Neural progenitor cell (in vitro differentiated cells): ENCODE measurements around the gene NPW. TPM values are rescaled to one million over a fixed set of nuclear protein-coding genes. Genes with fewer than 3 reads are reported as not detected.

Source experiments
- DNase-seq: peaks from one replicate; pipeline ENCODE4 v3.0.0-alpha.2; 2016; ENCODE audit warnings: low spot score
- H2AFZ ChIP-seq: fragments of 200-600 bp; sonication (generic); replicated peaks from 2 replicates; pipeline ENCODE4 v1.6.1; 2016; ENCODE audit warnings: antibody characterized with exemption
- H3F3A ChIP-seq: fragments of 200-600 bp; sonication (generic); 2 replicates; pipeline ENCODE4 v1.6.1; 2016; ENCODE audit warnings: antibody characterized with exemption, low read depth
- H3K27ac ChIP-seq: fragments of 200-600 bp; sonication (generic); 2 replicates; pipeline ENCODE4 v1.5.1; 2016; ENCODE audit warnings: mild to moderate bottlenecking
- H3K27me3 ChIP-seq: fragments of 200-600 bp; sonication (generic); 2 replicates; pipeline ENCODE4 v1.6.1; 2016; ENCODE audit warnings: mild to moderate bottlenecking, moderate library complexity
- H3K36me3 ChIP-seq: fragments of 200-600 bp; sonication (generic); 2 replicates; pipeline ENCODE4 v1.5.1; 2016
- H3K4me1 ChIP-seq: fragments of 200-600 bp; sonication (generic); 2 replicates; pipeline ENCODE4 v1.6.1; 2016; ENCODE audit warnings: mixed run types
- H3K4me2 ChIP-seq: fragments of 200-600 bp; sonication (generic); 2 replicates; pipeline ENCODE4 v1.6.1; 2016
- H3K4me3 ChIP-seq: fragments of 200-600 bp; sonication (generic); 2 replicates; pipeline ENCODE4 v1.5.1; 2016
- H3K79me2 ChIP-seq: fragments of 200-600 bp; sonication (generic); 2 replicates; pipeline ENCODE4 v1.6.1; 2016; ENCODE audit warnings: low read depth
- H3K9ac ChIP-seq: fragments of 200-600 bp; sonication (generic); 2 replicates; pipeline ENCODE4 v1.6.1; 2016
- H3K9me3 ChIP-seq: fragments of 200-600 bp; sonication (generic); 2 replicates; pipeline ENCODE4 v1.5.1; 2016; ENCODE audit warnings: low read depth
- H4K20me1 ChIP-seq: fragments of 200-600 bp; sonication (generic); 2 replicates; pipeline ENCODE4 v1.6.1; 2016; ENCODE audit warnings: low read depth
- H3K27ac Mint-ChIP-seq: 3 replicates; pipeline ENCODE4 v1.8.0; 2021; ENCODE audit warnings: mixed read lengths
- H3K27me3 Mint-ChIP-seq: 2 replicates; pipeline ENCODE4 v1.8.0; 2022; ENCODE audit warnings: low read depth, mild to moderate bottlenecking, inconsistent platforms, moderate library complexity, mixed read lengths; ENCODE audit not compliant: insufficient read depth
- H3K36me3 Mint-ChIP-seq: 3 replicates; pipeline ENCODE4 v1.8.0; 2021; ENCODE audit warnings: mixed read lengths
- H3K4me1 Mint-ChIP-seq: 3 replicates; pipeline ENCODE4 v1.8.0; 2021; ENCODE audit warnings: mixed read lengths
- H3K4me3 Mint-ChIP-seq: 3 replicates; pipeline ENCODE4 v1.8.0; 2021; ENCODE audit warnings: mild to moderate bottlenecking, moderate library complexity, mixed read lengths
- H3K9me3 Mint-ChIP-seq: 3 replicates; pipeline ENCODE4 v1.8.0; 2020; ENCODE audit warnings: mixed read lengths
- EZH2 ChIP-seq: fragments of 200-600 bp; sonication (generic); IDR thresholded peaks from 2 replicates; pipeline ENCODE4 v1.6.1; 2017; ENCODE audit warnings: antibody characterized with exemption, mild to moderate bottlenecking, moderate library complexity
- EZH2phosphoT487 ChIP-seq: fragments of 200-600 bp; sonication (generic); IDR thresholded peaks from 2 replicates; pipeline ENCODE4 v1.6.1; 2017; ENCODE audit warnings: antibody characterized with exemption
- total RNA-seq: library from RNA; depleted of rRNA; stranded (reverse); fragments of >200 nt; gene quantifications from 2 replicates; pipeline ENCODE4 v1.2.3, GENCODE V29; 2015; ENCODE audit warnings: low replicate concordance
- TF ChIP-seq, protein P1 (sequence below): fragments of 200-600 bp; sonication (generic); IDR thresholded peaks from 2 replicates; pipeline ENCODE4 v1.5.1; 2017; ENCODE audit warnings: antibody characterized with exemption, mild to moderate bottlenecking

The NPW gene
- total RNA-seq, 1 donor from 2014 or later = not detected

DNA sequence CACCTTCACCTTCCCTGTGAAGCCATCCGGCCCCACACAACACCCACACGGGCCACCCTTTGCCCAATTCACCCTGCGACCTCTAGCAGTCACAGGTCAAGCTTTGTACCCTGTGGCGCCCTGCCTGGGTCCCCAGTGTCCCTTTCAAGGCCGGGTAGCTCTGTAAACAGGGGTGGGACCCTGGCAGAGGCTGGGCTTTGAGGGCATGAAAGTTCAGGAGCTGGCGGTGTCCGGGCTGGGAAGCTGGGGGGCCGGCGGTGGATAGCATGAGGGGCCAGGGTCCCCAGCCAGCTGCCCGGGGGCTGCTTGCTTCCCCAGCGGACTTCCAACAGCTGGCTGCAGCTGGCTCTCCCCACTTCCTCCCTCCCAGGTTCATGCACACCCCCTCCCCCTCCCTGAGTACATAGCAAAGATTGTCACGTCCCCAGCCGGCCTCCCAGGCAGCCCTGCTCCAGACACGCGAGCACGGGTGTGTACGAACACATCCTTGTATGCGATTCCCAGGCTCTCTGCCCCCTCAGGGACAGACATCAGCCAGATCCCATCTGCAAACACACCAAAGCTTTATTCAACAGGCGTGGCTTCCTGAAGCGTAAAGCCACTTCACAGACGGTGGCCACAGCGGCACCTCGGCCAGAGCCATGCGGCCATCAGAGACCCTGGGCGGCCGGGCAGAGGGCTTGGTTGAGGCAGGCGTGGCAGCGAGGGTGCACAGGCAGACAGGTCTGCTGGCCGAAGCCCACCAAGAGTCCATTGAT lies 19.9 kb downstream of the NPW start:
- peak overlapping the region; percentile 53 for H3K27ac Mint-ChIP-seq
- Histone ChIP-seq H3K4me1 (peaks cover 6% of the 10 kb centered on the region), H3F3A (no peaks in the 10 kb centered on the region), H3K4me3 (no peak overlapping the region), H4K20me1 (no peaks in the 10 kb centered on the region), H3K27ac (no peak overlapping the region), H3K9me3 (no peaks in the 10 kb centered on the region), H3K36me3 (no peaks in the 10 kb centered on the region), H3K4me2 (no peak overlapping the region), H3K79me2 (no peaks in the 10 kb centered on the region), H3K9ac (no peak overlapping the region), H3K27me3 (no peaks in the 10 kb centered on the region), H2AFZ (no peak overlapping the region)
- no peak for DNase-seq
- H3K4me1 Mint-ChIP-seq = peaks cover 3% of the 10 kb centered on the region
- TF ChIP-seq EZH2 (no peak), EZH2phosphoT487 (no peak)
- TF ChIP-seq, protein P1, sequence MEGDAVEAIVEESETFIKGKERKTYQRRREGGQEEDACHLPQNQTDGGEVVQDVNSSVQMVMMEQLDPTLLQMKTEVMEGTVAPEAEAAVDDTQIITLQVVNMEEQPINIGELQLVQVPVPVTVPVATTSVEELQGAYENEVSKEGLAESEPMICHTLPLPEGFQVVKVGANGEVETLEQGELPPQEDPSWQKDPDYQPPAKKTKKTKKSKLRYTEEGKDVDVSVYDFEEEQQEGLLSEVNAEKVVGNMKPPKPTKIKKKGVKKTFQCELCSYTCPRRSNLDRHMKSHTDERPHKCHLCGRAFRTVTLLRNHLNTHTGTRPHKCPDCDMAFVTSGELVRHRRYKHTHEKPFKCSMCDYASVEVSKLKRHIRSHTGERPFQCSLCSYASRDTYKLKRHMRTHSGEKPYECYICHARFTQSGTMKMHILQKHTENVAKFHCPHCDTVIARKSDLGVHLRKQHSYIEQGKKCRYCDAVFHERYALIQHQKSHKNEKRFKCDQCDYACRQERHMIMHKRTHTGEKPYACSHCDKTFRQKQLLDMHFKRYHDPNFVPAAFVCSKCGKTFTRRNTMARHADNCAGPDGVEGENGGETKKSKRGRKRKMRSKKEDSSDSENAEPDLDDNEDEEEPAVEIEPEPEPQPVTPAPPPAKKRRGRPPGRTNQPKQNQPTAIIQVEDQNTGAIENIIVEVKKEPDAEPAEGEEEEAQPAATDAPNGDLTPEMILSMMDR = no peak
- H3K27me3 Mint-ChIP-seq = peaks cover 2% of the 10 kb centered on the region
- H3K4me3 Mint-ChIP-seq = peak overlapping the region; percentile 10
- H3K36me3 Mint-ChIP-seq = no peaks in the 10 kb centered on the region
- no peaks in the 10 kb centered on the region for H3K9me3 Mint-ChIP-seq

DNA sequence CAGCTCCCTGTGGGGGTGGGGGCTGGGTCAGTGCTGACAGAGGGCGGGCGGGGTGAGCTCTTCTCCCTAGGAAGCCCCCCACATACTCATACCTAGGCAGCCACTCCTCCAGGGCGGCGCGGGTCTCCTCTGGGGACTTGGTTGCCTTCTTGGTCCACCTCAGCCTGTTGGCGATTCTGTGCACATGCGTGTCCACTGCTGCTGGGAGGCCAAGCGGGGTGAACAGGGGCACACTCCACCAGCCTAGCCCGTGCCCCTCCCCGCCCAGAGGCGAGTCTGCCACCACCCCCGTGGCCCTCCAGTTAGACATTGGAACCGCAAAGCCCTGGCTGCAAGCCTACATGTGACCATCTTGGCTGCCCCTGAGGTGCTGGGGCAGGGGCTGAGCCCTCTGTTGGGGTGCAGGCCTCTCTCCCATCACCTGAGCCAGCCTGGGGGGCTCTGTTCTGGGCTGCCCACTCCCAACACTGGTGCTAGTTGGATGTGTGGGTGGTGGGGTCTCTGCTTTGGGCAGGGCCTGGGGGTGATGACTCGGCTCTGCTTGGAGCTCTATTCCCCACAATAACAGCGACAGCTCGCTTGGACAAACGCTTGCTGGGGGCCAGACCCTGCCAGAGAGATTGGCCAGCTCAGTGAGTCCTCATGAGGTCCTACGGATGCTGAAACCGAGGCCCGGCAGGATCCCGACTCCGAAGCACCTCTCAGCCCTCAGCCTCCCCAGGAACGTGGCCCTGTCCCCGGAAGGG lies 20.6 kb downstream of the NPW start:
- Histone ChIP-seq H3K27ac (no peak overlapping the region), H3K9ac (no peak overlapping the region), H3K36me3 (no peaks in the 10 kb centered on the region), H3K4me2 (no peak overlapping the region), H3F3A (no peaks in the 10 kb centered on the region), H2AFZ (no peak overlapping the region), H3K79me2 (no peaks in the 10 kb centered on the region), H3K4me3 (no peak overlapping the region), H3K27me3 (no peaks in the 10 kb centered on the region), H3K4me1 (peaks cover 6% of the 10 kb centered on the region), H3K9me3 (no peaks in the 10 kb centered on the region), H4K20me1 (no peaks in the 10 kb centered on the region)
- TF ChIP-seq EZH2phosphoT487 (no peak), EZH2 (no peak)
- TF ChIP-seq, protein P1 = no peak
- Mint-ChIP-seq H3K4me3 (no peak overlapping the region), H3K27ac (no peak overlapping the region), H3K36me3 (no peaks in the 10 kb centered on the region), H3K4me1 (peaks cover 3% of the 10 kb centered on the region), H3K9me3 (no peaks in the 10 kb centered on the region), H3K27me3 (peaks cover 2% of the 10 kb centered on the region)
- no peak for DNase-seq

DNA sequence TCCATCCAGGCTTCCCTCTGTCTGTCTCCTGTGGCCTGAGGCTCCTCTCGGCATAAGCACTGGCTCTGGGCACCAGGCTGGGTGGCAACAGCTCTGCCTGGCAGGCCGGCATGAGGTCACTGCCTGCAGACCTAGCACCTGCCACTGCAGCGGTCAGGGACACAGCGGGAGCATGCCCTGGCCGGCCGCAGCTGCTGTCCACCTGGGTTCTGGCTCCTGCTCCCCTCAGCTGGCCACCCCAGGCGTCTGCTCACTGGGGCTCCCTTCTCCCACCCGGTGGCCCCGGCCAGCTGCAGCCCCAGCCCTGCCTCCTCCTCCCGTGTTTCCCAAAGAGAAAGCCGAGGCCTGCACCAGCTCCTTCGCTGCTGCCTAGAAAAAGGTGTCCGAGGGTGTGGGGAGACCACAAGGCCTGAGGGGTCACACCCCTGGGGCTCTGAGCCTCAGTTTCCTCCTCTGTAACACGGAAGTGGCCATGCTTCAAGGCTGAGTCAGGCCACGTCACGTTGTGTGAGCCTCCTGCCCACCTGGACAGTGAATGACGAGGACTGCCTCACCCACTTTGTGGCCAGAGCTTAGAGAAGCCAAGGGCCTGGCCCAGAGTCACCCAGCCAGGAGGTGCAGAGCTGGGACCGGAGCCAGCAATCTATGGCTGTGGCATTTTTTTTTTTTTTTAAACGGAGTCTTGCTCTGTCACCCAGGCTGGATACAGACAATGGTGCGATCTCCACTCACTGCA lies 21.4 kb downstream of the NPW start:
- Mint-ChIP-seq H3K4me1 (peaks cover 3% of the 10 kb centered on the region), H3K36me3 (no peaks in the 10 kb centered on the region), H3K9me3 (no peaks in the 10 kb centered on the region), H3K4me3 (no peak overlapping the region), H3K27ac (no peak overlapping the region), H3K27me3 (peaks cover 2% of the 10 kb centered on the region)
- no peaks in the 10 kb centered on the region for H3K9me3 ChIP-seq
- H3K27me3 ChIP-seq = no peaks in the 10 kb centered on the region
- no peaks in the 10 kb centered on the region for H3K36me3 ChIP-seq
- H2AFZ ChIP-seq = no peak overlapping the region
- TF ChIP-seq EZH2phosphoT487 (no peak), EZH2 (no peak)
- TF ChIP-seq, protein P1 = no peak
- no peaks in the 10 kb centered on the region for H3F3A ChIP-seq
- no peak overlapping the region for H3K4me3 ChIP-seq
- no peak for DNase-seq
- no peak overlapping the region for H3K4me2 ChIP-seq
- no peak overlapping the region for H3K27ac ChIP-seq
- no peaks in the 10 kb centered on the region for H4K20me1 ChIP-seq
- H3K4me1 ChIP-seq = peaks cover under 1% of the 10 kb centered on the region
- no peak overlapping the region for H3K9ac ChIP-seq
- no peaks in the 10 kb centered on the region for H3K79me2 ChIP-seq
